Ovary (tissue), 9 donors: ENCODE measurements around the gene DCX. TPM values are rescaled to one million over a fixed set of nuclear protein-coding genes. Genes with fewer than 3 reads are reported as not detected.

ENCODE experiments used
- DNase-seq, 5 donors: peaks; one replicate each; pipeline ENCODE4 v3.0.0-alpha.2; 2019 to 2020
- H3K27ac ChIP-seq, 2 donors: fragments of 200-600 bp; one replicate each; pipeline versions ENCODE4 v1.5.1 to v1.8.0; 2019 to 2022
- H3K27me3 ChIP-seq: fragments of 200-600 bp; one replicate; pipeline ENCODE4 v1.8.0; 2022
- H3K36me3 ChIP-seq: fragments of 200-600 bp; sonication (generic); one replicate; pipeline ENCODE4 v1.5.1; 2019
- H3K4me1 ChIP-seq: one replicate; pipeline ENCODE4 v1.8.1; 2013; ENCODE audit warnings: mild to moderate bottlenecking, moderate library complexity; ENCODE audit not compliant: insufficient read depth
- H3K4me3 ChIP-seq: fragments of 200-600 bp; sonication (generic); one replicate; pipeline ENCODE4 v1.5.1; 2017
- H3K9me3 ChIP-seq, 2 donors: fragments of 200-600 bp in 1 of 2; sonication (generic) in 1 of 2; one replicate each; pipeline versions ENCODE4 v1.5.1 to v1.8.1; 2013 to 2019; ENCODE audit warnings: mild to moderate bottlenecking in 1 of 2, moderate library complexity in 1 of 2
- CTCF ChIP-seq, 3 donors: fragments of 450-650 bp in 2 of 3; fragments of 200-600 bp in 1 of 3; IDR thresholded peaks; one replicate each; pipeline versions ENCODE4 v1.5.1 to v1.8.0; 2016 to 2022; ENCODE audit warnings: antibody characterized with exemption in 3 of 3, mild to moderate bottlenecking in 1 of 3
- EP300 ChIP-seq: sonication (generic); formaldehyde crosslinking; IDR thresholded peaks from one replicate; pipeline ENCODE4 v1.6.1; 2017; ENCODE audit warnings: antibody characterized with exemption
- POLR2A ChIP-seq: fragments of 450-650 bp; IDR thresholded peaks from one replicate; pipeline ENCODE4 v1.6.1; 2017; ENCODE audit warnings: antibody characterized with exemption, mild to moderate bottlenecking, moderate library complexity
- WGBS, 3 donors: extraction: QIAGEN DNeasy Blood & Tissue Kit in 1 of 3; methylation state at CpG; one replicate each; pipeline versions ENCODE4 v1.1.5 to v1.1.7; 2013 to 2017; 5-methylcytosine and 5-hydroxymethylcytosine counted together
- intact Hi-C, 4 donors: fragments of 100-400 bp; cut with DNase I; formaldehyde crosslinking; loops; one replicate each; pipeline versions ENCODE4 v1.11.0 to v1.15.1; 2022 to 2023
- polyA plus RNA-seq, 2 donors: library from polyadenylated mRNA; stranded (reverse); fragments of 200-250 nt in 1 of 2; fragments of 350-450 nt in 1 of 2; fragmentation: Illumina TruSeq in 1 of 2; extraction: RNeasy Lipid Tissue Mini Kit (QIAGEN cat#74804) in 1 of 2; gene quantifications; one replicate each; pipeline ENCODE4 v1.2.3, GENCODE V29; 2013 to 2014
- total RNA-seq, 7 donors: library from RNA; depleted of rRNA in 2 of 7; stranded (reverse); fragments of >200 nt in 2 of 7; fragmentation: NEBNext Ultra II Directional in 3 of 7; extraction: Animal tissue kit (Norgen Biotek cat#: 25700) in 3 of 7; gene quantifications; one replicate each; pipeline versions ENCODE4 v1.1.0 to v1.2.4, GENCODE V29; 2016 to 2023
- donor health status: DM: no; HTN: no; CAD: no; lungs with moderate emphysema.
- donor health status: DM: no; HTN: no; CAD: no.
- donor health status: Bipolar disorder and iron deficiency.
- donor health status: DM: yes; HTN: yes; CAD: no.
- donor health status: DM: no; HTN: no; CAD: no.
- donor health status: DM: yes; HTN: yes; CAD: no.

DCX gene
- total and polyA plus RNA-seq, 9 donors: 0.02 to 0.22 (median 0.09) TPM; not detected in 3

GRCh38 chrX:111382277-111382676, 29.7 kb downstream of the DCX start:
- no peak overlapping the region for H3K27ac ChIP-seq
- no peaks in the 10 kb centered on the region for H3K9me3 ChIP-seq
- no peak overlapping the region for H3K4me3 ChIP-seq
- H3K27me3 ChIP-seq: no peaks in the 10 kb centered on the region
- no peaks in the 10 kb centered on the region for H3K36me3 ChIP-seq
- intact Hi-C loops: no loop called here
- DNase-seq: no peak
- no peaks in the 10 kb centered on the region for H3K4me1 ChIP-seq
- TF ChIP-seq CTCF (IDR thresholded peaks at IDR 0.05) (no peak), POLR2A (no peak), EP300 (no peak)

DNA sequence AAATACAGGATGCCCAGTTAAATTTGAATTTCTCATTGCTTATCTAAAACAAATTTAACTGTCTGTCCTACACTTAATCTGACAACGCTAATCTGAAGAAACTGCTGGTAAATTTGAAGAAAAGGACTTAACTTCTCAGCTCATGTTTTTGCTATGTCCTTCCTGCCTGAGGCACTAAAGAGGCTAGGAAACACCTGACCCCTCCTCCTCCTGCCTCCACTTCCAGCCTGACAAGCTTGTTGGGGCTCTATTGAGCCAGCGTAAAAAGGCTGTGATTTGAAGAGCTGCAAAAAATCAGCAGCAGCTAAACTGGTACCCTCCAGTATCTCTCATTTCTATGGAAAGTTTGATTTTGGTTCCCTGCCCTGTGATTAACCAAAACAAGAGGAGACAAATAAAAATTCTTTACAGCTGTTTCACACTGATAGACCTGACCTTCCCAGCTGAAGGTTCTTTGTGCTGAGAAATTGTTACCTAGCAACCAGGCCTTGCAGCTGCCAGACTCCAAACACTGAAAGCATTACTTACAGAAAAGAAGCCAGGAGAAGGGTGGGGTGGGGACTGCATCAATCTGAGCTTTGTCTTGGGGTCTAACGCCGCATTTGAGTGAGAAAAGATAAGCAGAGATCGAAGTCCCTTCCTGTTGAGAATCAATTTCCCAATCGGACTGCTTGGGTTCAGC, 35.0 kb downstream of the DCX start:
- Histone ChIP-seq H3K9me3 (no peaks in the 10 kb centered on the region), H3K27me3 (no peaks in the 10 kb centered on the region), H3K4me1 (no peaks in the 10 kb centered on the region), H3K36me3 (no peaks in the 10 kb centered on the region), H3K4me3 (no peak overlapping the region), H3K27ac (no peak overlapping the region)
- intact Hi-C loops: no loop called here
- TF ChIP-seq CTCF (IDR thresholded peaks at IDR 0.05) (no peak), POLR2A (no peak), EP300 (no peak)
- no peak for DNase-seq
- WGBS, 3 donors: 31 to 35% (median 33%) methylated on average over 6 of the region's 6 CpGs

GRCh38 chrX:111376486-111376885, 35.5 kb downstream of the DCX start:
- no peak overlapping the region for H3K27ac ChIP-seq
- H3K36me3 ChIP-seq: no peaks in the 10 kb centered on the region
- WGBS, 3 donors: 20 to 28% (median 25%) methylated on average over 3 of the region's 3 CpGs
- H3K27me3 ChIP-seq: no peaks in the 10 kb centered on the region
- no peaks in the 10 kb centered on the region for H3K9me3 ChIP-seq
- no peak for TF ChIP-seq CTCF (IDR thresholded peaks at IDR 0.05)
- TF ChIP-seq EP300: no peak
- TF ChIP-seq POLR2A: no peak
- intact Hi-C loops: no loop called here
- no peak overlapping the region for H3K4me3 ChIP-seq
- no peak for DNase-seq
- H3K4me1 ChIP-seq: no peaks in the 10 kb centered on the region

- intact Hi-C loops: no loop called here
- H3K27ac ChIP-seq: no peak overlapping the region
- no peaks in the 10 kb centered on the region for H3K36me3 ChIP-seq
- no peaks in the 10 kb centered on the region for H3K9me3 ChIP-seq
- H3K4me1 ChIP-seq: no peaks in the 10 kb centered on the region
- no peak overlapping the region for H3K4me3 ChIP-seq
- no peaks in the 10 kb centered on the region for H3K27me3 ChIP-seq
- TF ChIP-seq POLR2A (no peak), CTCF (IDR thresholded peaks at IDR 0.05) (no peak), EP300 (no peak)
- no peak for DNase-seq
- WGBS, 3 donors: 16 to 35% (median 17%) methylated on average over 2 of the region's 2 CpGs
Measured at GRCh38 chrX:111375747-111376146, 36.2 kb downstream of the DCX start.
